GM12891 (cell line): ENCODE data around the gene TWF2.
"Not testable (repeated sequence)": the region's sequence is repeated elsewhere in the genome, so short reads cannot be mapped to it uniquely, and the experiment has no call there.

Experiments used
- DNase-seq: peaks from one replicate; pipeline ENCODE4 v3.0.0; 2011; ENCODE audit warnings: low spot score; ENCODE audit not compliant: insufficient read length
- FAIRE-seq: peaks from 2 replicates; lab custom pipeline; 2011; peaks lifted over from hg19 to GRCh38; lab: Jason Lieb, UNC
- PAX5 ChIP-seq: IDR thresholded peaks from 2 replicates; pipeline ENCODE4 v1.6.1; 2011; ENCODE audit warnings: low read length, moderate library complexity, mild to moderate bottlenecking; ENCODE audit not compliant: insufficient read depth, severe bottlenecking
- POLR2A ChIP-seq: IDR thresholded peaks from 2 replicates; pipeline ENCODE4 v1.6.1; 2011; ENCODE audit warnings: low read depth, low read length, control low read depth
- POLR2AphosphoS5 ChIP-seq: IDR thresholded peaks from 2 replicates; pipeline ENCODE4 v1.6.1; 2011; ENCODE audit warnings: low read depth, low read length, control low read depth
- POU2F2 ChIP-seq: IDR thresholded peaks from 2 replicates; pipeline ENCODE4 v1.6.1; 2011; ENCODE audit warnings: low read depth, mild to moderate bottlenecking, control low read depth, low read length, moderate library complexity
- SPI1 ChIP-seq: IDR thresholded peaks from 2 replicates; pipeline ENCODE4 v1.6.1; 2011; ENCODE audit warnings: low read depth, low read length, control low read depth
- TAF1 ChIP-seq: IDR thresholded peaks from 2 replicates; pipeline ENCODE4 v1.6.1; 2011; ENCODE audit warnings: low read depth, low read length, control low read depth

The TWF2 gene

GRCh38 chr3:52277972-52278509, 39.1 kb upstream of the TWF2 start:
- FAIRE-seq (no peak), DNase-seq (no peak)
- 0 out of 2 replicates have a peak, but pooled peaks have one; percentile 13 for TF ChIP-seq POLR2A
- peak; percentile 41; the same call in 1 of the 2 replicates for TF ChIP-seq POLR2AphosphoS5
- TF ChIP-seq POU2F2, result no peak; the same call in 1 of the 2 replicates
- no peak for TF ChIP-seq PAX5
- TF ChIP-seq SPI1, result no peak

- TF ChIP-seq POLR2A, result peak; percentile 77
- no peak for TF ChIP-seq SPI1
- peak; percentile 73; the same call in 1 of the 2 replicates for TF ChIP-seq POLR2AphosphoS5
- TF ChIP-seq TAF1, result peak; percentile 65
- TF ChIP-seq POU2F2, result no peak
- FAIRE-seq, result peak; percentile 78
- DNase-seq, result no peak
These were observed 38.4 kb upstream of the TWF2 start for GRCh38 chr3:52277071-52277964.

GRCh38 chr3:52274781-52275180, 35.8 kb upstream of the TWF2 start:
- DNase-seq, FAIRE-seq: not testable (repeated sequence)

- TF ChIP-seq TAF1 (no peak), POU2F2 (no peak)
- no peak for DNase-seq
- no peak for FAIRE-seq
These were observed 33.9 kb upstream of the TWF2 start for GRCh38 chr3:52272831-52273230.

- DNase-seq, FAIRE-seq: not testable (repeated sequence)
These were observed 33.2 kb upstream of the TWF2 start for GRCh38 chr3:52272172-52272571.

- TF ChIP-seq TAF1 (no peak), PAX5 (no peak), SPI1 (no peak), POLR2A (no peak), POLR2AphosphoS5 (no peak), POU2F2 (no peak)
- DNase-seq (no peak), FAIRE-seq (no peak)
These were observed 31.3 kb upstream of the TWF2 start for GRCh38 chr3:52270252-52270754.

- DNase-seq (no peak), FAIRE-seq (no peak)
- TF ChIP-seq SPI1 (no peak), POLR2A (no peak), POLR2AphosphoS5 (no peak), TAF1 (no peak), POU2F2 (no peak), PAX5 (no peak)
These were observed 30.8 kb upstream of the TWF2 start for GRCh38 chr3:52269776-52270175.

GRCh38 chr3:52268036-52268435, 29.1 kb upstream of the TWF2 start:
- no peak for DNase-seq
- no peak for FAIRE-seq
- no peak for TF ChIP-seq TAF1

GRCh38 chr3:52265387-52265786, 26.4 kb upstream of the TWF2 start:
- no peak for FAIRE-seq
- no peak for TF ChIP-seq PAX5
- no peak for TF ChIP-seq TAF1
- no peak for TF ChIP-seq POU2F2
- TF ChIP-seq POLR2AphosphoS5, result no peak
- TF ChIP-seq SPI1, result no peak
- no peak for TF ChIP-seq POLR2A
- no peak for DNase-seq

GRCh38 chr3:52262447-52262846, 23.5 kb upstream of the TWF2 start:
- FAIRE-seq, result no peak

More at GRCh38 chr3:52262447-52262846, 23.5 kb upstream of the TWF2 start:
- no peak for DNase-seq
- TF ChIP-seq SPI1 (no peak), PAX5 (no peak), POLR2AphosphoS5 (no peak), POLR2A (no peak), TAF1 (no peak), POU2F2 (no peak)
